Bronchial epithelial cell (primary cell): ENCODE results near the gene ACSL4. TPM values are rescaled to one million over a fixed set of nuclear protein-coding genes. Genes with fewer than 3 reads are reported as not detected.

Source experiments
- DNase-seq: peaks from one replicate; pipeline ENCODE4 v3.0.0-alpha.2; 2010; ENCODE audit warnings: low read depth
- FAIRE-seq: peaks from 2 replicates; lab custom pipeline; 2011; peaks lifted over from hg19 to GRCh38; lab: Jason Lieb, UNC
- H3K27me3 ChIP-seq: 2 replicates; pipeline ENCODE4 v1.5.1; 2011; ENCODE audit warnings: low read length; ENCODE audit not compliant: control insufficient read depth, insufficient read depth
- H3K36me3 ChIP-seq: 2 replicates; pipeline ENCODE4 v1.5.1; 2011; ENCODE audit warnings: low read length; ENCODE audit not compliant: control insufficient read depth, insufficient read depth
- H3K4me3 ChIP-seq: 2 replicates; pipeline ENCODE4 v1.5.1; 2011; ENCODE audit warnings: mild to moderate bottlenecking, low read depth, low read length, control low read depth
- CTCF ChIP-seq: IDR thresholded peaks from 2 replicates; pipeline ENCODE4 v1.5.1; 2011; ENCODE audit warnings: mild to moderate bottlenecking, moderate library complexity, low read length, control low read depth, inconsistent platforms; ENCODE audit not compliant: insufficient read depth, severe bottlenecking
- total RNA-seq: library from RNA; depleted of rRNA; stranded (reverse); fragments of >200 nt; gene quantifications from 2 replicates; pipeline ENCODE4 v1.2.1, GENCODE V29; 2014

Gene ACSL4
- total RNA-seq, 1 donor from 2014 or later, result 57.9 TPM

GRCh38 chrX:109740433-109740809 is 7.4 kb upstream of the ACSL4 start:
- Histone ChIP-seq H3K4me3 (no peak overlapping the region), H3K36me3 (no peaks in the 10 kb centered on the region), H3K27me3 (no peaks in the 10 kb centered on the region)
- DNase-seq, result no peak
- FAIRE-seq, result no peak
- TF ChIP-seq CTCF, result no peak

DNA sequence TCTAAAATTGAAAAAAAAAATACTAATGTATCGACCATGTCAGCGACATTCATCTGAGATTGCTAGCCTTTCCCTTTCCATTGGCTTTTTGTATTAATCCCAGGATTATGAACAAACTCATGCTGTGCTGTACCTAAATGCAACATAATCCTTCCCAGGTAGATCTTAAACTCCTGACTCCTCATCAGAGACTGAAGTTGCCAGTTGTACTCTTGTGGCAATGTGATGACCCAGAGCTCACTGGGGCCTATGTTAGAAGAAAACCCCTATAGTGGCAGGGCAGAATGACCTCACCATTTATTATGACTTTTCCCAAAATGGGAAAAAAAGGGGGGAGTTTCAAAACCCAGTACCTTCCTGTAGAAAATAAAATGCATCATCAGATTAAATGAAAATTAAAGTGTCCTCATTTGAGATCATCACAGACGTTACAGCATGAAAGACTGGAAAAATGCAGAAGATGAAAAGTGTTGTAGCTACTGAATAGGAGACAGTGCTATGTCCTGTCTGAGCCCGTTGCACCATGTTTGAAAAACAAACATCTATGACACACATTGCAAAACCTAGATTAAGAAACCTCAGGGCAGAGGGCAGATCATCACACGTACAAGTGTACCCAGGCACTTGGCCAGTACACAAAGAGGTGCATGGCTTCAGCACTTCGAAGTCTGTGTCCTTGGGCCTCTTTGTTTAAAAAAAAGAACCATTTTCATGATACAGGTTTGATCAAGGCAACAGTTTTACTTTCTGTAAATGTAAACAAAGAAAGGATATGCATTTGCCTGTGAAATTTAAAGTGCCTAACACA is 6.8 kb upstream of the ACSL4 start:
- FAIRE-seq, result no peak
- no peak for TF ChIP-seq CTCF
- H3K36me3 ChIP-seq, result no peaks in the 10 kb centered on the region
- H3K4me3 ChIP-seq, result no peak overlapping the region
- no peaks in the 10 kb centered on the region for H3K27me3 ChIP-seq
- DNase-seq, result peak; percentile 81

GRCh38 chrX:109735202-109735744 is 2.2 kb upstream of the ACSL4 start:
- Histone ChIP-seq H3K27me3 (no peaks in the 10 kb centered on the region), H3K36me3 (no peaks in the 10 kb centered on the region), H3K4me3 (no peak overlapping the region)
- no peak for TF ChIP-seq CTCF
- FAIRE-seq (no peak), DNase-seq (no peak)

DNA sequence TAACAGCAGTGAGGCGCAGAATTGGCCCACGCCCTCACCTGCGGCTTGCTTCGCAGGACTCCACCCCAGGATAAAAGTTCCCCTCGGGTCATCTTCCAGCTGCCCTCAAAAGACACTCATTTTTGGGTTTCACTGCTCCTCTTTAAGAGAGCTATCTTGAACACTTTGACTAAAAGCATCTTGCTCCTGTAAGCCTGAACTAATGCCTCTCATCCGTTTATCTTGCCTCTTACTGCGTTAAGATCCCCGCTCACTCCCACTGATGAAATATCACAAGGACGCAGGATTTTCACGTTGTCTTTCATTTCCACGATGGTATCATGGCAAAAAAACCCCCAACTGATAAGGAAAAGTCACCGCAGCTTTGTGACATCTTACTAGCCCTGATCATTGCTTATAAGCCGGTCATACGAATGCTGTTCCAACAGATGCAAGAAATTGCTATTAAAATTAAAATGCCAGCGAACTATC is 591 bp upstream of the ACSL4 start:
- FAIRE-seq, result no peak
- H3K4me3 ChIP-seq, result peak overlapping the region; percentile 79
- no peak for TF ChIP-seq CTCF

GRCh38 chrX:109732017-109732801 is 848 bp downstream of the ACSL4 start:
- TF ChIP-seq CTCF, result no peak
- Histone ChIP-seq H3K4me3 (peak overlapping the region; percentile 79), H3K27me3 (no peaks in the 10 kb centered on the region), H3K36me3 (no peaks in the 10 kb centered on the region)
- peak; percentile 72 for DNase-seq
- FAIRE-seq, result no peak

More for the DNA sequence above, 591 bp upstream of the ACSL4 start:
- no peak for DNase-seq
- H3K27me3 ChIP-seq, result no peaks in the 10 kb centered on the region
- no peaks in the 10 kb centered on the region for H3K36me3 ChIP-seq
